Fibroblast of lung (primary cell): Measurements from ENCODE around the gene NKAIN1.
"Not testable (repeated sequence)": the region's sequence is repeated elsewhere in the genome, so short reads cannot be mapped to it uniquely, and the experiment has no call there.

Source experiments
- EZH2 ChIP-seq: IDR thresholded peaks from 2 replicates; pipeline ENCODE4 v1.5.1; 2012; ENCODE audit warnings: low read length, control low read depth, mild to moderate bottlenecking; ENCODE audit errors: missing control alignments
- TF ChIP-seq, protein P1 (sequence below), 2 donors: IDR thresholded peaks in 1 of 2; conservative IDR thresholded peaks in 1 of 2; 1 replicate in 1 of 2; 2 replicates in 1 of 2; pipeline ENCODE4 v1.5.1; 2011 to 2012; ENCODE audit warnings: low read length in 2 of 2, control low read depth in 1 of 2, inconsistent platforms in 1 of 2, low read depth in 1 of 2, mild to moderate bottlenecking in 1 of 2

GRCh38 chr1:31137873-31138272, 101.8 kb downstream of the NKAIN1 start:
- TF ChIP-seq, protein P1, sequence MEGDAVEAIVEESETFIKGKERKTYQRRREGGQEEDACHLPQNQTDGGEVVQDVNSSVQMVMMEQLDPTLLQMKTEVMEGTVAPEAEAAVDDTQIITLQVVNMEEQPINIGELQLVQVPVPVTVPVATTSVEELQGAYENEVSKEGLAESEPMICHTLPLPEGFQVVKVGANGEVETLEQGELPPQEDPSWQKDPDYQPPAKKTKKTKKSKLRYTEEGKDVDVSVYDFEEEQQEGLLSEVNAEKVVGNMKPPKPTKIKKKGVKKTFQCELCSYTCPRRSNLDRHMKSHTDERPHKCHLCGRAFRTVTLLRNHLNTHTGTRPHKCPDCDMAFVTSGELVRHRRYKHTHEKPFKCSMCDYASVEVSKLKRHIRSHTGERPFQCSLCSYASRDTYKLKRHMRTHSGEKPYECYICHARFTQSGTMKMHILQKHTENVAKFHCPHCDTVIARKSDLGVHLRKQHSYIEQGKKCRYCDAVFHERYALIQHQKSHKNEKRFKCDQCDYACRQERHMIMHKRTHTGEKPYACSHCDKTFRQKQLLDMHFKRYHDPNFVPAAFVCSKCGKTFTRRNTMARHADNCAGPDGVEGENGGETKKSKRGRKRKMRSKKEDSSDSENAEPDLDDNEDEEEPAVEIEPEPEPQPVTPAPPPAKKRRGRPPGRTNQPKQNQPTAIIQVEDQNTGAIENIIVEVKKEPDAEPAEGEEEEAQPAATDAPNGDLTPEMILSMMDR (conservative IDR thresholded peaks at IDR 0.05 in 1 of 2, IDR thresholded peaks at IDR 0.05 in 1 of 2; ENCODE audit: low read depth in 1 of 2, low read length in 2 of 2) = not testable (repeated sequence)
- TF ChIP-seq EZH2 = not testable (repeated sequence)
